GM19043 (cell line): Measurements from ENCODE around the gene COL13A1.

Source experiments
- ATAC-seq: cut with Tn5 transposase; IDR thresholded peaks from one replicate; pipeline ENCODE4 v1.9.1; 2021; ENCODE audit warnings: low read depth; ENCODE audit not compliant: unreplicated experiment

The COL13A1 gene

DNA sequence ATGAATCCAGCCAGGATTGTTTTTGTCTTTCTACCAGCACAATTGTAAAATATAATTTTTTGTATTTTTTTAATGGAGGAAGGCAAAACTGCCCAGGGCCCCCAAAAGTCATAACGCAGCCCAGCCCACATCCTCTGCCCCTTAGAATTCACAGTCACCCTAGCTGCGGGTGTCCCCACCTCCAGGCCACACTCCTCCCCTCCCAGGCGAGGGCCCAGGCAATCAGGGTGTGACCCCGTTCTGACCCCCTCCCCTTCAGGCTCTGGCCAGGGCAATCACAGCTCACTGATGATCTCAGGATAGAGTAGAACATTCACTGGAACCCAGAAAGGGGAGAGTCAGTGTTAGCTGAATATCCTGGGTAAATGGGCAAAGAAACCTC, 158.9 kb downstream of the COL13A1 start:
- ATAC-seq, result no peak

DNA sequence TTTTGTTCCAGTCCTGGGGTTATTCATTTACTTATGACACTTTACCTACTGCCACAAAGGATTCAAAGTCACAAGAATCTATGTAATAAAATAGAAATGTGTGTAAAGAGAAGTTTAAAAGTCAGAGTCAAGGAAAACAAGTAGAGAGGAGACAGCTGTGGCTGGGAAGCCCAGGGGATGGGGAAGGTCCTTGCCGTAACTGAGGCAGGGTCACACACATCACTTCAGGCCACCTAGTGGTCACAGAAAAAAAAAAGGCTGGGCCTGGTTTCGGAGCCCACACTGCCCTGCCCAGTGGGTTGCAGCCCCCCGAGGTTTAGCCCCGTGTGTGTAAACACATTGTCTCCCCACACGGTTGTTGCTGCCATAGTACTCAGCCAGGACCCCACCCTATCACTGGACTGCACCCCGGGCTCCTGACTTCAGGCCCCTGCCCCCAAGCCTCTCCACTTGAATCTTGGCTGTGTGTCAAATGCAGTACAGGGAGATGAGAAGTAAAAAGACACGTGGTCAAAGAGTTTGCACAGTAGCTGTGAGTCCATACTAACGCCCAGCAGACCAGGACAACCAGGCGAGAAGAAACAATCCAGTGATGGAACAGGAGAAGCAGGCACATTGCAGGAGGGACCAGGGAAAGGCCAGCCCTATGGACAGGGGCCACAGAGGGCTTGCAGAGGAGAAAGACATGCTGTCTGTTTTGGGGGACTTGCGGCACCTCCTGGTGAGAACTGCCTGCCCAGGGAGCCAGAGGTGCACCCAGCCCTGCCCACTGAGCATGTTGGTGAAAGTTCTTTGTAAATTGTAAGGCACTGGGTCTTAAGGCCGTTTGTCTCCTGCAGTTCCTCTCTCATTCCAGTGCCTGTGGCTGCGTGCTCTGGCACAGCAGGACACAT, 159.5 kb downstream of the COL13A1 start:
- no peak for ATAC-seq

DNA sequence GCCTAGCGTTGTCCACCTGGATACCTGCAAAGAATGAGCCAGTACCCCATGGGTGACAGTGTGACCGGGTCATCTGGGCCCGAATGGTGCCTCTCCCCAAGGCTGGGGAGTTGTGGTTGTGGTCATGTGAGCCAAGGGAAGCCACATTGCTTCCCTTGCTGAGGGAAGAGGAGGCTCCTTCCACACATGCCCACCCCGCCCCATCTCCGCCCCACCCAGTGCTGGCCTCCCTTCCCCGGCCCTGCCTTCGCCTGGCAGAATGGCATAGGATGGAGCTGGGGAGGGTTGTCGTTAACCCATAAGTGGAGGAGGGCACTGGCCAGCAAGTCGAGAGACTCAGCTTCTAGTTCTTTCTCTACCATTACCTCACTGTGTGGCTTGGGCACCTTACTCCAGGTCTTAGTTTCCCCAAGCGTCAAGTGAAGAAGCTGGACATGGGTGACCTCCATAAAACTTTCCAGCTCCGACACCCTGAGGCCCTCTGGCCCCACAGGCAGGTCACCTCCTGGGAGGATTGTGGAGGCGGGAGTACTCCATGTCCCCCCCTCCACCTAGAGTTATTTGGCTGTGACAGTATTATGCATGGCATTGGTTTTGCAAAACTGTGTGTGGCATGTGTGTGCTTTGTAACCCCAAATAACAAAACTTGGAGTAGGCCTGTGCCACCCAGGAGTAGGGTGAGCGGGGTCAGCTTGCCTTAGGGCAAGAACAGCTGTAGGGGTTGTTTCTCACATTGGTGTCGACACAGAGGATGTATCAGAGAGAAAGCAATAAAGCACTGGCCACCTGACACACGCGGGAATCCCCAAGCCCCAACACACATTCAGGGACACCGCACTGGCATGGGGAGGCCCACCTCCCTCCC, 160.4 kb downstream of the COL13A1 start:
- ATAC-seq, result no peak

DNA sequence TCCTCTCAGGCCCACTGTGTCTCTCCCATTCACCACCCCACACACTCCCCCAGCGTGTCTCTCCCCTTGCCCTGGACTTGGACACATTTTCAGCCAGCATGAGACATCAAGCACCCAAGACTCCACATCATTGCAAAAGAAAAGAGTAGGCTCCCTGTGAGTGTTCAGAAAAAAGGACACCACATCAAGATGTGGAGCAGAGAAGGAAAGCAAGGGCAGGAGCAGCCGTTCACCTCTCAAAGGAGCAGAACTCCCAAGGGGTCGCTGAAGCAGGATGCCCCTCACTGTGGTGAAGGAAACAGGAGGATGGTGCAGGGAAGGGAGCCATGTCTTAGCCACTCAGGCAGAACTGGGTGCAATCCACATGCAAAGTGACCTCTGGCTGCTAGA, 161.0 kb downstream of the COL13A1 start:
- ATAC-seq, result no peak

DNA sequence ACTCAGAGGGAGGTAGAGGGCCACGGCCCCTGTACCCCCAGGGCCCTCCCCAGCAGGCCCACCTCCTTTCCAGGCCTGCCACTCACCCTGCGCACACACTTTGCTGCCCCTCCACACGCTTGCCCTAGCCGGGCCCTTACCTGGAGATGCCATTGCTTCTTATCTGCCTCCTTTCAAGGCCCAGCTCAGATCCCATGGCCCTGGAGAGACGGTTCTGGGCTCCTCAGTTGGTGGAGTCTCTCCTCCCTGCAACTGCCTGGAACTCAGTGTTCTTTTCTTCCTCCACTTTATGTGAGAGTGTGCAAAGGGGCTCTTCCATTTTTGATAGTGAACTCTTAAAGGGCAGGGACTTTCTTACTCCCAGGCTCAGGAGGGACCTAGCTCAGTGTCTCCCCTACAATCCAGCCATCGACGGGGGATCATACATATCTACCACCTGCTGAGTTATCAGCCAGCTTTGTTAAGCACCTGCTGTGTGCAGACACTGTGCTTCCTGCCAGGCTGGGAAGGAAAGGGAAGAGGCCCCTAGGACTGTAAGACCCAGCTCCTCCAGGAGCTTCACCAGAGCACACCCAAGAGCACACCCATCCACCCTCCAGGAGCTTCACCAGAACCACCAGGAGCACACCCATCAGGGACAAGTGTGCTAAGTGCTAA, 161.6 kb downstream of the COL13A1 start:
- ATAC-seq, result no peak

DNA sequence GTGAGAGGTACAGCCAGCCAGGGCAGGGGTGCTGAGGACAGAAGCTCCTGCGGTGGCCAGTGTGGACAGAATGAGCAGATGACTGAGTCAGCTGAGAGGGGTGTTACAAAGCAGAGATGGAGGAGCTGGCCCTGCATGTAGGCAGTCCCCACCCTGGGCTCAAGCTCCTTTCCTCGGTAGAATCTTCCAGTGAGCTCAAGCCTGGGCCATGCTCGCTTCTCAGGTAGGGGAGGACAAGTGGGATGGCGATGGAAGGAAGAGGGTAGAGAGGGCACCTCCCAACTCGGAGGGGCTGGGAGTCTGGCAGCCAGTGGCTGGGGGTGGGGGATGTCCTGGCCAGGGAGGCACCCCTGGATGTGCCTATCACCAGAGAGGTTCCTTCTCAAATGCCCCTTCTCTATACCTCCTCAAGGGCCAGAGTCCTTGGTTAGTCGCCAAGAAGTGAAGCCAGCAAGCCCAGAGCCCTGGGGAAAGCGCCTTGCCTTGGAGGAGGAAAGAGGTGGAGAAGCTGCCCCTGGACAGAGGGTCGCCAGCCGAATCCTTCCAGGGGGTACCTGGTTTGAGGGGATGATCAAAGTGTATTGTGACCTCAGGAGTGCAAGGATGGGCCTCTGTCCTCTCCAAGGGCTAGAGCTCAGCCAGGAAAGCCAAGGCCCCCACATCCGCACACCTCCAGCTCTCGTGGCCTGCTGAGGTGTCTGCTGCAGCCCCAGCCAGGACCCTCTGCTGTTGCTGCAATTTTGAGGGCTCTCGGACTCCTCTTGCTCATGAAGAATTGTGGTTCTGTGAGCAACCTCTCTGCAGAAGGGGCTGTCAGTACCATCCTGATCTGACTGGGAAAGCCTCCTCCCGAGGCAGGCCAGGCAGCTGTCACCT, 162.4 kb downstream of the COL13A1 start:
- ATAC-seq, result no peak

DNA sequence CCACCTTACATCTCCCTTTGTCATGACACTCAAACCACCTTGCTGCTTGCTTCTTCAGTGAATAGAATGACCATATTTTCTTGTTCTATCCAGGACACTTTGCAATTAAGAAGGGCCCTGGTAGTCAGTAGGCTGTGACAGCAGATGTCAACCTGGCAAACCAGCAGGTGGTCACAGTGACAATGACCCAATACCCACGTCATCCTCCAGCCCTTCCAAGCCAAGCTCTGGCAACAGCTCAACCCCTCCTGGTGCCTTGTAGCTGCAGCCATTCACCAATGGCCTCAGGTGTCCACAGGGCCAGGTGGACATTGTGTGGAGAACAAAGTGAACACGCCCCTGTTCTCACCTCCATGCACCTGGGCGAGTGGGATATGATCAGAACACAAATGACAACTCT, 163.4 kb downstream of the COL13A1 start:
- ATAC-seq, result no peak

DNA sequence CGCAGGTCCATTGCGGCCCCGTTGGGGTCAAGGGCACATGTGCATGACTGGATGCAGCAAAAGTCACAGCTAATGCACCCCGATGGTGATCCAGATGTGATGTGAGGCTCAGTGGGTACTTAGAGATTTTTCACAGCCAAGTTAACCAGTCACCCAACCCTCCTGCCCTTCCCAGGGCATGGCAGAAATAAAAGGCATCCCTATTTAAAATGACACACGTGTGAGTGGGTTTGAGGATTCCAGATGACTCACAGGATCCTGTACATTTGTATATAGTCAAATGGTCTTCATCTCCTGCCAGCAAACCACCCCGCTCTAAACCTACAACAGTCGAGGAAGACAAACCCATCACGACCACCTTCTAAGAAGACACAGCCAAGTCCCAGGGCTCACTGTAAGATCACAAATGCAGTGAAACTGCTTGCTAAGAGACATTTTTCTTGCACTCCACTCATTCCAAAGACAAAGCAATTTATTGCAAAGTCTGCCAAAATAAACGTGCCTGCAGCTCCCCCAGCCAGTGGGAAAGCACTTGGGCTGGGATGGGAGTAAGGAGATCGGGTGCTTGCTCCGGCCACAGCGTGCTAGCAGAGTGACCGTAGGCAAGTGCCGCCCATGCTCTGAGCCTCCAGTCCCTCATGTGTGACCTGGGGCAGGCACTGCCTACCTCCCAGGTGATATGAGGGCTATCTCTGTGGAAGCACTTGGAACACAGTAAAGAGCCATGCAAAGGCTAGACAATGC, 164.4 kb downstream of the COL13A1 start:
- no peak for ATAC-seq

DNA sequence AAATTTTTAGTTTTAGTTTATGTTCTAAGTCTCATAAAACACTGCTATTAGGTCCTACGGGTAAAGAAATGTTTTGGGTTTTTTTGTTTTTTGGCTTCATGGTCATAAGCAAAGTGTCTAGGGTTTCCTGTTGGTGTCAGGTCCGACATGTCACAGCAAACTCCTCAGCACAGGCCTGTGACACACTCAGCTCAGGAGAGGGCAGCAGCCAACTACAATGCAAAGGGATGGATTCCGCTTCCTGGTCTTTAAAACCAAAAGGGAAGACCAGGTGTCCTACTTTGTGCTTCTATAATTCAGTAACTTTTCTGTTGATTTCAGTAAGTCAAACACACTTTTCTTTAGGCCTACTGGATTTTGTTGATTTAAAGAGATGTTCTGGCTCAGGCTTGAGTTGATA, 167.1 kb downstream of the COL13A1 start:
- no peak for ATAC-seq

DNA sequence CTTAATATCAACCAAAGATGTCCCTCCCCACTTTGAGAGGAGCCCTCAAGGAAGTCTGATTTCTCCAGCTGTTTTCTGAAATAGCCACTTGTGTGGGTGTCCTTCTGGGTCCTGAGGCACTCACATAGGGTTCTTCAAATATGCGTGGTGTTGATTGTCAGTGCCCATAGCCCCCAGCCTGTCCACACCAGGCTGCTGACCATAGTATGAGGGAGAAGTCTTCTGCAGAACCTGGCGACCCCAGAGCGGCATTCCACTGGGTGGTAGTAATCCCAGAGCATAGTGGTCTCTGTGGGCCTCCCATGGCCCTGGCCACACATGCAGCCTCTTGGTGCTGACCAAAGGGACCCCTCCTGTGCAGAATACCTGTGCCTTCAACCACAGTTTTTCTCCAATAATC, 168.3 kb downstream of the COL13A1 start:
- ATAC-seq, result no peak

DNA sequence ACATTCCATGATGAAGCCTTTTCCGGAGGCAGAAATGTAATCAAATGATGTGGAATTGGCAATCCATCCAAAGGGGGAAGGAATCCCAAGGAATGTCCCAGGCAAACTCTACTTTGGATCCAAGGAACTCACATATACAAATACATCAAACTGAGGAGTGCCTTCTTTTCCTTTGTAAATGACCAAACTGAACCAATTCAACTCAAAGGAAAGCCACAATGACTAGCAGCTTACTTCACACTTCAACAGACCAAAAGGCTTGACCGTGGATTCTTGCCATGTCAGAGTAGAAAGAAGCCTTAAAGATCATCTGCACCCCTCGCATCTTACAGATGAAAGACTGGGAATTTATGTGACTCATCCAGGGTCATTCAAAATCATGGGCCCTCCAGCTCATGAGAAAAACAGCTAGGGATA, 171.3 kb downstream of the COL13A1 start:
- no peak for ATAC-seq

DNA sequence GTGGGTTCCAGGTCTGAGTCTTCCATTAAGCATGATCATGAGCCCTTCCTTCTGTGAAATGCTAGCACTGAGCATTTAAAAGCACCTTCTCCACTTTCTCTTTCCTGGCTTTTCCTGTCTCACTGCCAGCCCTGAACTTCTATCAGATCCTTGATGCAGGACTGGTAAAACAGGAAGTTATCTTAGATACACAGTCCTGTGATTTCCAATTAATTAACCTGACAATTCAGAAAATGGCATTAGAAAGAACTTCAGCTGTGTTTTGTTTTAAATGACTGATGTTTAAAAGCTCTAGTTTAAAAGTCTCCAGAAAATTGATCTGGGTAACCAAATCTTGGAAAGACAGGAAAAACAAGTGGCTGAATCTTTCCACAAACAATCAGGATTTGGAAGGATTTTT, 172.0 kb downstream of the COL13A1 start:
- ATAC-seq, result no peak

DNA sequence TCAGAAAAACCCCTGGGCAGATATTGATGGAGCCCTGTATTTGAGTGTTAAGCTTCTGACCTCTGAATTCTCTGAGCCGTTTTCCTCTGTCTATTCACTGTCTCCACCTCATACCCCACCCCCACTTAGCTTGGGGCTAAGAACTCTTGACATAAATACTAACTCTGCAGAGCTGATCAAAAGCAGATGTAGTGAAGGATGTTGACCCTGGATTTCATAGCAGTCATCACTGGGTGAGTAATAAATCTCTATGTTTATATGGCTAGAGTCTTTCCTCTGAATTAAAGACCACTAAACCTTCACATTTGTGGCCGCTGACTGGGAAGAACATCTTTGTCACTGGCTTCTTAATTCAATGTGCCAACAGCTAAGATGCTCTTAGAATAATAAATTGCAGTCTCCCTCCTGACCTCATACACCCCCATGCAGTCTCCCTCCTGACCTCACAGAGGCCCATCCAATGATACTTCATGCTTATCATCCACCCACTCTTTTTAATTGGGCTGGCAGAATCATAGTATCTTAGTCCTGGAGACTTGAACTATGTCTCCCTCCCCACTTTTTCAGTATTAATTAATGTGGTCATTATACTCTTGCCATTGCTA, 172.9 kb downstream of the COL13A1 start:
- ATAC-seq, result no peak

DNA sequence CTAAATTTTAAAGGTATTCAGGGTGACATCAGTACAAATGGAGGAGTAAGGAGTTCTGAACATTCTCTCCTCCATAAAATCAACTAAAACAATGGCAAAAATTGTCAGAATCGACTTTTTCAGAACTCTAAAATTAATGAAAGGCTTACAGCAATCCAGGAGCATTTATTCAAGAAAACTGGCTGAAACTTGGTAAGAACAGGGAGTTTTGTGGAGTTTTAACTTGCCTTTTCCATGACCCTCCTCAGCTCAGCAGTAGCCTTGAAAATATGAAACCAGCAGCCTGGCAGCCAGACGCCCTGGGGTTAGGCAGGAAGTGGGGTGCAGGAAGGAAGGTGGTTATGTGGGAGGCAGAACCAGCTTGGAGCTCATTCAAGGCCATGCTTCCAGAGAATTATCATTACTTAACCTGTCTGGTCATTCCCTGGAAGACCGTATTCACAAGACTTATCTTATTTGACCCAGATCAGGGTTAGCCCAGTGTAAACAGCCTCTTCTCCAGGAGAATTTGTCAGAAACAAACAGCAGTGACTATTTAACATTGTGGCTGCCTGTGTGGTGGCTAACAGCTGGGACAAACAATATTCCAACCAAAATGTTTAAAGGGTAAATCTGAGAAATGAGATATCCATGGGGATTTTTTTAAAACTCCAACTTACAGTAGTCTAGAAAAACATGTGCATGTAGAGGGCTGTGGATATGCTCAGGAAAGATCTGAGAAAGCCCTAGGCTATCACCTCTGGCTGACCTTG, 175.3 kb downstream of the COL13A1 start:
- ATAC-seq, result no peak

DNA sequence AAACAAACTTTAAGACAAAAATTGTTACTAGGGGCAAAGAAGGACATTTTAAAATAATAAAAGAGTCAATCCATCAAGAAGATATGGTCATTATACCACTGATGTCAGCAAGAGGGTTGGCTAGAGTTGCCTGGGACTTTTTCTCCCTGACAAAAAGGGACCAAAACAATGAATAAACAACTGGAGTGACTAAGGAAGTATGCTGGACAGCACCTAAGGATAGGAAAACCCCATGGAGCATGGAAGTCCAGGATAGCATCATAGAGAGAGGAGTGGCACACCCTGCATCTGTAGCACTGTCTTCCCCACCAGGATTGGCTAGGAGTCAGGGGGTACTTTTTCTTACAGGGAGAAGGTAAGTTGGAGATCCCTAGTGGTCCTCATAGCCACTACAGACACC, 177.5 kb downstream of the COL13A1 start:
- ATAC-seq, result no peak

DNA sequence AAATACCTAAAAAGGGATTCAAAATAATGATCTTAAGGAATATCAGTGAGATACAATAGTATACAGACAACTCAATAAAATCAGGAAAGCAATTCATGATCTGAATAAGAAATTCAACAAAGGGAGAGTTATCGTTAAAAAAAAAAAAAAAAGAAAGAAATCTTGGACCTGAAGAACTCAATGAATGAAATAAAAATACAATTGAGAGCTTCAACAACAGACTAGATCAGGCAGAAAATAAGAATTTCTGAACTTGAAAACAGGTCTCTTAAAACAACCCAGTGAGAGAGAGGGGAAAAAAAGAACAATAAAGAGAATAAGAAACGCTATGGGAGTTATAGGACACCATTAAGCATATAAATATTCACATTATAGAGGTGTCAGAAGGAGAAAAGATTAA, 179.0 kb downstream of the COL13A1 start:
- ATAC-seq, result no peak

DNA sequence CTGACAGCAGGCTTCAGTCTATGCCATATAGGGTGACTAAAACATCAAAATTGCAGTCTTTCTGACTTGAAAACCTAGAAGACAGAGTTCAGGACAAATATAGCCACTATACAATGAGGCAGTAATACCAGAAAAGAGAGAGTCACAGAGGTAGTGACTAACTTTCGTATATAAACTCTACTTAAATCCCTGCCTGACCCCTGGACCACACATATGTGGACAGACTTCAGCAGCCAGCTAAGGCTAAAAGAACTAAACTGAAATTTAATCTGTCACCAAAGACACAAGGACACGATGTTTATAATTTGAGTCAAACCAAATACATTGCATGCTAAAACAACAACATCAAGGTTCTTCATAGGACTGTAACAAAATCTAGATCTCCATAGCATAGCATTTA, 186.4 kb downstream of the COL13A1 start:
- no peak for ATAC-seq

DNA sequence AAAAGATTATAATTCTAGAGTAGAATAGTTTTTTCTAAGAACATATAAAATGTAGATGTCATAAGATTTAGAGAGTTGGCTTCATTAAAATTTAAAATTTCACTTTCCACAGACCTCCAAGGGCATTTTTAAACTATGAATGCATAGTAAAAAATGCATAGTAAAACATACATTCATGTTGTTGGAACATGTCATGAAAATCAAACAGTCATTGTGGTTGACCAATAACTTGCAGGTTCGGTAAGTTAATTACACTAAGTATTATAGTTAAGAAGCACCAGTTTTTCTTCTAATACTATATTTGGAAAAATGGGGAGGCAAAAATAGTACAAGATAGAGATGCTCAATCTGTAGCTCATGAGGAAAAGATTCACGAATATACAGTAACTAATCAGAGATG, 189.4 kb downstream of the COL13A1 start:
- no peak for ATAC-seq

DNA sequence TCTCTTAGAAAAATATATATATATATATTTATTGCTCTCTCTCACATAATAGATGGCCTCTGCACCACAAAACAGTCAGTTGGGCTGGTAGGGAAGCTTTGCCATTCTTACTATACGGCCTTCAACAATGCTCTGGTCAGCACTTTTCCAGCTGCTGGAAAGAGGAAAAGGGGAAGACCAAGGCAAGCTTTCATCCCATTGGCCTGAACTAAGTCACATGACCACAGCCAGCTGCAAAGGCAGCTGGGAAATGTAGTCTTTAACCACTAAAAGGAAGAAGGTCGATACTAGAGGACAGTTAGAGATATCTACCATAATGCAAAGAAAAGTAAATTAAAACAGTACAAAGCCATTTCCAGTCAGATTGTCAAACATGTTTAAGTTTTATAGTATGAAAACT, 192.6 kb downstream of the COL13A1 start:
- no peak for ATAC-seq
